ENCODE data around the gene RNU6-9.
A peak's percentile ranks its signal among the peaks of the same experiment; 100 is the strongest.

The RNU6-9 gene

GRCh38 chr19:902446-903226 is 9.4 kb downstream of the RNU6-9 start:
- peaks cover 70% of the 10 kb centered on the region for H3K36me3 ChIP-seq

GRCh38 chr19:903266-903797 is 10.0 kb downstream of the RNU6-9 start:
- Histone ChIP-seq H3K27me3 (no peaks in the 10 kb centered on the region), H3K36me3 (peaks cover 65% of the 10 kb centered on the region), H3K4me3 (ENCODE audit: low read depth in 1 of 2, low read length in 1 of 2) (no peak overlapping the region), H3K27ac (no peak overlapping the region), H3K4me1 (ENCODE audit: control insufficient read depth in 1 of 2, insufficient read depth in 1 of 2, low read depth in 1 of 2, low read length in 1 of 2) (peaks cover 35 to 46% of the 10 kb centered on the region in 2 experiments), H3K9me3 (no peaks in the 10 kb centered on the region)
- TF ChIP-seq CTCF (IDR thresholded peaks at IDR 0.05): no peak

More at GRCh38 chr19:902446-903226, 9.4 kb downstream of the RNU6-9 start:
- Histone ChIP-seq H3K9me3 (no peaks in the 10 kb centered on the region), H3K4me1 (ENCODE audit: control insufficient read depth in 1 of 2, insufficient read depth in 1 of 2, low read depth in 1 of 2, low read length in 1 of 2) (peaks cover 28 to 39% of the 10 kb centered on the region in 2 experiments), H3K27me3 (no peaks in the 10 kb centered on the region), H3K27ac (no peak overlapping the region), H3K4me3 (ENCODE audit: low read depth in 1 of 2, low read length in 1 of 2) (no peak overlapping the region)
- no peak for TF ChIP-seq CTCF (IDR thresholded peaks at IDR 0.05)

GRCh38 chr19:904545-904944 is 11.3 kb downstream of the RNU6-9 start:
- TF ChIP-seq CTCF (IDR thresholded peaks at IDR 0.05): no peak
- Histone ChIP-seq H3K27ac (peak overlapping the region; percentile 13), H3K4me3 (ENCODE audit: low read depth in 1 of 2, low read length in 1 of 2) (no peak overlapping the region), H3K36me3 (peaks cover 53% of the 10 kb centered on the region), H3K9me3 (no peaks in the 10 kb centered on the region), H3K27me3 (no peaks in the 10 kb centered on the region), H3K4me1 (ENCODE audit: control insufficient read depth in 1 of 2, insufficient read depth in 1 of 2, low read depth in 1 of 2, low read length in 1 of 2) (peaks cover 45 to 58% of the 10 kb centered on the region in 2 experiments)

- H3K36me3 ChIP-seq: peaks cover 52% of the 10 kb centered on the region
- peaks cover 58 to 64% of the 10 kb centered on the region in 2 experiments for H3K4me1 ChIP-seq (ENCODE audit: control insufficient read depth in 1 of 2, insufficient read depth in 1 of 2, low read depth in 1 of 2, low read length in 1 of 2)
- H3K27me3 ChIP-seq: no peaks in the 10 kb centered on the region
- peak overlapping the region; percentile 66 to 68 for H3K4me3 ChIP-seq (ENCODE audit: low read depth in 1 of 2, low read length in 1 of 2)
- peak overlapping the region; percentile 100 for H3K27ac ChIP-seq
- no peak for TF ChIP-seq CTCF (IDR thresholded peaks at IDR 0.05)
- no peaks in the 10 kb centered on the region for H3K9me3 ChIP-seq
Measured at GRCh38 chr19:906480-906879, 13.2 kb downstream of the RNU6-9 start.

GRCh38 chr19:907183-907853 is 14.0 kb downstream of the RNU6-9 start:
- no peaks in the 10 kb centered on the region for H3K27me3 ChIP-seq
- peak; percentile 31 for TF ChIP-seq CTCF (IDR thresholded peaks at IDR 0.05)
- peaks cover 60 to 67% of the 10 kb centered on the region in 2 experiments for H3K4me1 ChIP-seq (ENCODE audit: control insufficient read depth in 1 of 2, insufficient read depth in 1 of 2, low read depth in 1 of 2, low read length in 1 of 2)
- H3K4me3 ChIP-seq (ENCODE audit: low read depth in 1 of 2, low read length in 1 of 2): peak overlapping the region; percentile 66 to 68
- H3K36me3 ChIP-seq: peaks cover 47% of the 10 kb centered on the region
- peak overlapping the region; percentile 100 for H3K27ac ChIP-seq
- H3K9me3 ChIP-seq: no peaks in the 10 kb centered on the region

Measured in neutrophil (primary cell).